GM18507 (cell line): ENCODE measurements around the gene CCDC34.
"Not testable (repeated sequence)": the region's sequence is repeated elsewhere in the genome, so short reads cannot be mapped to it uniquely, and the experiment has no call there.

Source experiments
- DNase-seq: peaks from one replicate; pipeline ENCODE4 v3.0.0; 2011; ENCODE audit warnings: low read depth; ENCODE audit not compliant: insufficient read length; ENCODE audit errors: extremely low spot score
- FAIRE-seq: peaks from 2 replicates; lab custom pipeline; 2011; peaks lifted over from hg19 to GRCh38; lab: Jason Lieb, UNC

The CCDC34 gene

GRCh38 chr11:27334764-27335163, 28.3 kb downstream of the CCDC34 start:
- not testable (repeated sequence) for DNase-seq, FAIRE-seq

- no peak for FAIRE-seq
- DNase-seq: no peak
Measured at GRCh38 chr11:27331981-27332380, 31.0 kb downstream of the CCDC34 start.

- no peak for FAIRE-seq
- no peak for DNase-seq
Measured at GRCh38 chr11:27330633-27331270, 32.3 kb downstream of the CCDC34 start.

GRCh38 chr11:27329867-27330632, 33.0 kb downstream of the CCDC34 start:
- DNase-seq (no peak), FAIRE-seq (no peak)

- no peak for DNase-seq
- FAIRE-seq: no peak
Measured at GRCh38 chr11:27328614-27329013, 34.4 kb downstream of the CCDC34 start.

- not testable (repeated sequence) for FAIRE-seq, DNase-seq
Measured at GRCh38 chr11:27327064-27327463, 36.0 kb downstream of the CCDC34 start.

GRCh38 chr11:27322196-27322595, 40.8 kb downstream of the CCDC34 start:
- not testable (repeated sequence) for FAIRE-seq

GRCh38 chr11:27321340-27321739, 41.7 kb downstream of the CCDC34 start:
- not testable (repeated sequence) for FAIRE-seq, DNase-seq

More at GRCh38 chr11:27322196-27322595, 40.8 kb downstream of the CCDC34 start:
- DNase-seq: not testable (repeated sequence)

- DNase-seq: no peak
- FAIRE-seq: no peak
Measured at GRCh38 chr11:27319072-27319471, 43.9 kb downstream of the CCDC34 start.

- DNase-seq (no peak), FAIRE-seq (no peak)
Measured at GRCh38 chr11:27317751-27318150, 45.3 kb downstream of the CCDC34 start.

- DNase-seq: no peak
- no peak for FAIRE-seq
Measured at GRCh38 chr11:27315836-27316235, 47.2 kb downstream of the CCDC34 start.

GRCh38 chr11:27313157-27313821, 49.7 kb downstream of the CCDC34 start:
- DNase-seq (no peak), FAIRE-seq (no peak)

- no peak for DNase-seq
- no peak for FAIRE-seq
Measured at GRCh38 chr11:27312110-27312509, 50.9 kb downstream of the CCDC34 start.

- DNase-seq (no peak), FAIRE-seq (no peak)
Measured at GRCh38 chr11:27310707-27311106, 52.3 kb downstream of the CCDC34 start.

- FAIRE-seq: no peak
- no peak for DNase-seq
Measured at GRCh38 chr11:27310182-27310581, 52.8 kb downstream of the CCDC34 start.

GRCh38 chr11:27309046-27309445, 54.0 kb downstream of the CCDC34 start:
- FAIRE-seq (no peak), DNase-seq (no peak)

- no peak for DNase-seq
Measured at GRCh38 chr11:27307232-27307631, 55.8 kb downstream of the CCDC34 start.

GRCh38 chr11:27305751-27306150, 57.3 kb downstream of the CCDC34 start:
- FAIRE-seq: no peak
- no peak for DNase-seq

More at GRCh38 chr11:27307232-27307631, 55.8 kb downstream of the CCDC34 start:
- no peak for FAIRE-seq

GRCh38 chr11:27304514-27304913, 58.5 kb downstream of the CCDC34 start:
- DNase-seq: no peak

GRCh38 chr11:27303903-27304302, 59.1 kb downstream of the CCDC34 start:
- no peak for FAIRE-seq
- DNase-seq: no peak

More at GRCh38 chr11:27304514-27304913, 58.5 kb downstream of the CCDC34 start:
- no peak for FAIRE-seq
